AG09319 (cell line): ENCODE data around the gene PHB1.

Experiments used
- DNase-seq: peaks from one replicate; pipeline ENCODE4 v3.0.0-alpha.2; 2010; ENCODE audit warnings: low read depth; ENCODE audit errors: extremely low read depth
- CTCF ChIP-seq: IDR thresholded peaks from 2 replicates; pipeline ENCODE4 v1.5.1; 2011; ENCODE audit warnings: low read depth, mild to moderate bottlenecking, inconsistent platforms, low read length, moderate library complexity

Gene PHB1

GRCh38 chr17:49440581-49440980 is 25.9 kb upstream of the PHB1 start:
- DNase-seq: no peak
- no peak for TF ChIP-seq CTCF

- TF ChIP-seq CTCF: no peak
- no peak for DNase-seq
Measured at GRCh38 chr17:49439673-49440571, 25.2 kb upstream of the PHB1 start.

- no peak for TF ChIP-seq CTCF
- DNase-seq: no peak
Measured at GRCh38 chr17:49439305-49439672, 24.6 kb upstream of the PHB1 start.

GRCh38 chr17:49438436-49439278 is 24.0 kb upstream of the PHB1 start:
- TF ChIP-seq CTCF: no peak
- no peak for DNase-seq

GRCh38 chr17:49437696-49438435 is 23.2 kb upstream of the PHB1 start:
- no peak for TF ChIP-seq CTCF

GRCh38 chr17:49436174-49436573 is 21.5 kb upstream of the PHB1 start:
- no peak for TF ChIP-seq CTCF
- DNase-seq: no peak

More at GRCh38 chr17:49437696-49438435, 23.2 kb upstream of the PHB1 start:
- no peak for DNase-seq
